PFSK-1 (cell line): ENCODE results near the gene SSR2.

Source experiments
- POLR2AphosphoS5 ChIP-seq: IDR thresholded peaks from 2 replicates; pipeline ENCODE4 v1.6.1; 2012; ENCODE audit warnings: low read depth, mild to moderate bottlenecking, control low read depth, low read length, moderate library complexity
- REST ChIP-seq, 2 experiments: IDR thresholded peaks; 2 replicates each; pipeline versions ENCODE4 v1.6.1 to v1.8.0; 2011 to 2012; ENCODE audit warnings: low read depth in 2 of 2, low read length in 2 of 2, control low read depth in 1 of 2, inconsistent platforms in 1 of 2, mild to moderate bottlenecking in 1 of 2, moderate library complexity in 1 of 2; ENCODE audit not compliant: insufficient read depth in 1 of 2
- SIN3A ChIP-seq: IDR thresholded peaks from 2 replicates; pipeline ENCODE4 v1.6.1; 2012; ENCODE audit warnings: mild to moderate bottlenecking, low read length, moderate library complexity, borderline replicate concordance; ENCODE audit not compliant: insufficient read depth

DNA sequence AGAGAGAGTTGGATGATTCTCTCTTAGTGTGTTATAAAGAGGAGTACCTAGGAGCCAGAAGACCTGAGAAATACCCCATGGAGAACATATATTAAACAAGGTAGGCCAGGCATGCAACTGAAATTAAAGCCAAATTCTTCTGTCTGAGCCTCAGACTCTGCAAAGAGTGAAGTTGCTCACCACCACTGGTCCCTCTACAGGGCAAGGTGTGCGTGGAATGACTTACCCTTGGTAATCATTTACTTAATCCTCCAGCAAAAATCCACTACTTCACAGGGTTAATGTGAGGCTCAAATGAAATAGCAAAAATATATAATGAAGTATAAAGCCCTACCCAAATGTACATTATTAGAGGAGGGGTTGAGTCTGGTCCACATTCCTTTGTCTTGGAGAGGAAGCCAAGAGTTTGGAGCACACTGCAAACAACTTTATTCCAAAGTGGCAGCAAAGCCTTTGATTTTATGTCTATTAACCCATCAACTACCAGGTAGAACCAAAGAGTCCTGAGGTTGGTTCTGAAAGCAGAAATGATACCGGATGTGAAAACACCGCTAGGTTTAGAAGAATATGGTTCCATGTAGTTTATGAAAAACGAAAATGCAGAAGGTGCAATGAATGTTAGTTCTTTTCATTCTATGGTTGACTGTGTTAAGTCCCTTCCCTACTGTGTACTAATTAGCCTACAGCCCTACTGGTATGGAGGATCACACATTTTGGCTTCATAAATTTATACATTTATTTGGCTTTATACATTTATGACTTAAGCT, 8.5 kb downstream of the SSR2 start:
- TF ChIP-seq POLR2AphosphoS5 (no peak), SIN3A (no peak), REST (IDR thresholded peaks at IDR 0.05; ENCODE audit: insufficient read depth in 1 of 2, low read depth in 2 of 2, low read length in 2 of 2) (no peak)
